Hematopoietic multipotent progenitor cell (in vitro differentiated cells): ENCODE results near the gene RTN4RL1. TPM values are rescaled to one million over a fixed set of nuclear protein-coding genes. Genes with fewer than 3 reads are reported as not detected.

Source experiments
- DNase-seq, 3 donors: peaks; one replicate each; pipeline ENCODE4 v3.0.0-alpha.2; 2011 to 2015; ENCODE audit warnings: low read depth in 2 of 3, low spot score in 2 of 3
- total RNA-seq: library from RNA; depleted of rRNA; stranded (reverse); fragments of >200 nt; gene quantifications from one replicate; pipeline ENCODE4 v1.2.3, GENCODE V29; 2012

RTN4RL1 gene
- total RNA-seq, 1 donor = 1.6 TPM

DNA sequence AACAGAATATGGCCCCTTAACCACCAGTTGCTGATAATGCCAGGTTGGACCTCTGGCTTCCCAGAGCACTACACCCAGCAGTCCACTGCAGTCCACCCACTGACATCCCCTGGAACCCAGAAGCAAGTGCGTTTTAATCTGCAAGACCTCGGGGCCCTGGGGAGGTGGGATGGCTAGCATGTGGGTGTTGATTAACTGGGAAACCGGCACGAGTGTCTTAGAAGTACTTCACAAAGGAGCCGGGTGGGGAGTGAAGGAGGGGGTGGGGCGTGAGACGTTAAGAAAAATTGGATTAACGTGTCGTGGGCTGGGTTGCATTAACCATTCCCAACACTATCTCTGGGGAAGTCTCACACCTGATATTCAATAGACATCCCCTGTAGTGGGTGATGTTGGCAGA, 23.7 kb upstream of the RTN4RL1 start:
- DNase-seq = no peak

DNA sequence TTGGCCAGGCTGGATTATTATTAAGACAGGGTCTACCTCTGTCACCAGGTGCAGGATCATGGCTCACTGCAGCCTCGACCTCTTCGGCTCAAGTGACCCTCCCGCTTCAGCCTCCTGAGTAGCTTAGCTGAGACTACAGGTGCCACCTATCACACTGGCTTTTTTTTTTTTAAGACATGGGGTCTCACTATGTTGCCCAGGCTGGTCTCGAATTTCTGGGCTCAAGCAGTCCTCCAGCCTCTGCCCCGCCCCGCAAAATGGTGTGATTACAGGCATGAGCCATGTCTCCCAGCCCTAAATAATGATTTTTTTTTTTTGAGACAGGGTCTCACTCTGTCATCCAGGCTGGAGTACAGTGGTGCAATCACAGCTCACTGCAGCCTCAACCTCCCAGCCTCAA, 22.5 kb upstream of the RTN4RL1 start:
- DNase-seq = no peak

DNA sequence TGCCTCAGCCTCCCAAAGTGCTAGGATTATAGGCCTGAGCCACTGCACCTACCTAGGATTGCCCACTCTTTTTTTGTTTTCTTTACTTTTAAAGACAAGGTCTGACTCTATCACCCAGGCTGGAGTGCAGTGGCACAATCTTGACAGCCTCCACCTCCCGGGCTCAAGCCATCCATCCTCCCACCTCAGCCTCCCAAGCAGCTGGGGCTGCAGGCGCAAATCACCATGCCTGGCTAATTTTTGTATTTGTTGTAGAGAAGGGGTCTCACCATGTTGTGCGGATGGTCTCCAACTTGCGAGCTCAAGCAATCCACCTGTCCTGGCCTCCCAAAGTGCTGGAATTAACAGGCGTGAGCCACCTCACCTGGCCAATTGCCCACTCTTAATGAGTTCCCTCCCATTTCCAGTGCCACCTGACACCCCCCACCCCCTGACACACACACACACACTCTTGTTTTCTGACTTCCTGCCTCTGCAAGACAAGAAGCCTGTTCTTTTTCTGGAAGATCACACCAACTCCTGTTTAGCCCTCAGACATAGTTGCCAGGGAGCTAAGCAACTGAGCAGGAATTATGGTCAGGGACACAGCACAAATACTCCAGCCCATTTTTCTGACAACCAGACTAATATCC, 19.2 kb upstream of the RTN4RL1 start:
- no peak for DNase-seq

DNA sequence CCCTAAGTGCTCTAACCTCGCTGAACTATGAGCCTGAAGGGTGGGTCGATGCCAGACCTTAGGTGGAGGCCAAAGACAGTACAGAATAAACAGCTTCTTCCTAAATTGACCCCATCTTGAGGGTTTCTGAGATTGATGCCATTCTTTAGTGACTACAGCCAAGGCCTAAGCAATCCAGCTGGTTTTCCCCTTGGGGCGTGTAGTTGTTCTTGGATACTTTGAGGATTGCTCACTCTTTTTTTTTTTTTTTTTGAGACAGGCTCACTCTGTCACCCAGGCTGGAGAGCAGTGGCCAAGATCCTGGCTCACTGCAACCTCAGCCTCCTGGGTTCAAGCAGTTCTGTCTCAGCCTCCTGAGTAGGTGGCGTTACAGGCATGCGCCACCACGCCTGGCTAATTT, 18.7 kb upstream of the RTN4RL1 start:
- no peak for DNase-seq

DNA sequence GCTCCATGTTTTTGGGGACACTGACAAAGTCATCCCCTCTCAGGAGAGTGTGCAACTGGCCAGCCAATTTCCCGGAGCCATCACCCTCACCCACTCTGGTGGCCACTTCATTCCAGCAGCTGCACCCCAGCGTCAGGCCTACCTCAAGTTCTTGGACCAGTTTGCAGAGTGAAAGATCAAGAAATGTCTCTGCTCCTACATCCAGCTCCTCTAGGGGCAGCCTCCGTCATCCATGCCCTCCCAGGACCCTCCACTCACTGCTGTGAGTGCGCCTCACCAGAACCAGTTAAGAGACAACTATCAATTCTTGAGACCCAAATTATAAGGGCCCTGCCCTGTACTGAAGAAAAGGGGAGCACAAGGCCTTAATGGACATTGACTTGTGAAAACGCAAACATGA, 17.8 kb upstream of the RTN4RL1 start:
- no peak for DNase-seq

DNA sequence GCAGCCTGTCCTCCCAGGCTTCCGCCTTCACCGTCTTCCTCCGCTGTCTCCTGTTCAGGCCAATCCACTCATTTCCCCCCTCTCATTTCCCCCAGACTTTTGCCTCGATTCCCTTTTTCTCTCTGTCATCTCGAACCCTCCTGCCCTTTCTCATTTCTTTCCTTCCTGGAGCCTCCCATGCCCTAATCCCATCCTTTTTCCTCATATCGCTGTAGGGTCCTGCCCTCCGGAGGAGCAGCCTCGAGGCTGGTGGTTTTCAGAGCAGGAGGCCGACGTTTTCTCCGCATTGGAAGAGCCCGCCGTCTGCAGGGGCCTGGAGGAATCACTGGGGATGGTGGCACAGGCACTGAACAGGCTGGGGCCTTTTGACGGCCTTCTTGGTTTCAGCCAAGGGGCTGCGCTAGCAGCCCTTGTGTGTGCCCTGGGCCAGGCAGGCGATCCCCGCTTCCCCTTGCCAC, 17.3 kb upstream of the RTN4RL1 start:
- DNase-seq = peak in 1 of 3 donors; percentile 53

DNA sequence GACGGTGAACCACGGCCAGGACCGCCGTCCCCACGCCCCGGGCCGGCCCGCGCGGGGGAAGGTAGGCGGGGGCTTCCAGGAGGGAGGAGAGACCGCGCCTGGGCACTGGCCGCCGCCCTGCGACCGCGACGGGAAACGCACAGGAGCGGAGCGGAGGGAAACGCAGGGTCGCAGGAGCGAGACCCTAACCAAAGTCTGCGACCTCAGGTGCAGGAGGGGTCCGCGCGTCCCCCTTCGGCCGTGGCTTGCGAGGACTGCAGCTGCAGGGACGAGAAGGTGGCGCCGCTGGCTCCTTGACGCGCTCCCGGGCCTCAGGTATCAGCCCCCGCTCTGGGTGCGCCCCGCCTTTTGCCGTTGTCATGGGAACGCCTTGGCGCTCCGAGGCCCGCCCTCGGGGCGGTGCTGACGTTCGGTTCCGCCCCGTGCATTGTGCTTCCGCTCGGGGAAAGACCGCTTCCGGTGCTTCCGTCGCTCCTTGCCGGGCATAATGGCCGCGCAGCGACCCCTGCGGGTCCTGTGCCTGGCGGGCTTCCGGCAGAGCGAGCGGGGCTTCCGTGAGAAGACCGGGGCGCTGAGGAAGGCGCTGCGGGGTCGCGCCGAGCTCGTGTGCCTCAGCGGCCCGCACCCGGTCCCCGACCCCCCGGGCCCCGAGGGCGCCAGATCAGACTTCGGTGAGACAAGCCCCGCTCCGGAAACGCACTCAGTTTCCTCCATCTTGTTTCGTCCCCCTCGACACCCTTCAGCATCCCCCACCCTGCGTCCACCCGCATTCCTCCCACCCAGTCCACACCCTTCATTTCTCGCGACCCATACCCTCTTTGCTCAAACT, 16.6 kb upstream of the RTN4RL1 start, which contains the start of gene OVCA2:
Gene OVCA2 (plus strand): TSS at position 462 of the 829 bp plus-strand sequence. CDS start 26 bp downstream, at position 488.
- DNase-seq = peak; percentile 93 to 97 (median 96)

DNA sequence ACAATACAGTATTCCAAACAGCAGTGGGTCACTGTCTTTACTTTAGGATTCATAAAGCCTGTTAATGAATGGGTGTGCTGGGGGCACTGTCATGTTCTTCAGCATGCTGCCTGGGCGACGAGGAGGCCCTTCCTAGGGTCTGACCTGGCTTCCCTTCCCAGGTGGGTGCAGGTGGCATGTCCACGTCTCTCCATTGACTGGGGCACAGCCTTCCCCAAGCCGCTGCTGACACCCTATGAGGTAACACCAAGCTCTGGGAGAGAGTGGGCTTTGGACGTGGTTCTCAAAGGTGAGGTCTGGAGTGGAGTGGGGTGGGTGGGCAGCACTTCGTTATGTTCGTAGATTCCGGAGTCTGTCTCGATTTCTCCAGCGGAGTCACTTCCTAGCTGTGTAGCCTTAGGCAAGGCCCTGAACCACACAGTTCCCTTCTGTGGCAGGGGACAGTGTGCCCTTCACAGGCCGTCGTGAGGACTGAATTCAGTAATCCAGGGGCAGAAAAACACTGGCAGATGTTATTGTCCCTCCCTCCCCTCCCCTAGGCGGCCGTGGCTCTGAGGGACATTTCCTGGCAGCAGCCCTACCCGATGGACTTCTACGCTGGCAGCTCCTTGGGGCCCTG, 15.9 kb upstream of the RTN4RL1 start:
- no peak for DNase-seq

DNA sequence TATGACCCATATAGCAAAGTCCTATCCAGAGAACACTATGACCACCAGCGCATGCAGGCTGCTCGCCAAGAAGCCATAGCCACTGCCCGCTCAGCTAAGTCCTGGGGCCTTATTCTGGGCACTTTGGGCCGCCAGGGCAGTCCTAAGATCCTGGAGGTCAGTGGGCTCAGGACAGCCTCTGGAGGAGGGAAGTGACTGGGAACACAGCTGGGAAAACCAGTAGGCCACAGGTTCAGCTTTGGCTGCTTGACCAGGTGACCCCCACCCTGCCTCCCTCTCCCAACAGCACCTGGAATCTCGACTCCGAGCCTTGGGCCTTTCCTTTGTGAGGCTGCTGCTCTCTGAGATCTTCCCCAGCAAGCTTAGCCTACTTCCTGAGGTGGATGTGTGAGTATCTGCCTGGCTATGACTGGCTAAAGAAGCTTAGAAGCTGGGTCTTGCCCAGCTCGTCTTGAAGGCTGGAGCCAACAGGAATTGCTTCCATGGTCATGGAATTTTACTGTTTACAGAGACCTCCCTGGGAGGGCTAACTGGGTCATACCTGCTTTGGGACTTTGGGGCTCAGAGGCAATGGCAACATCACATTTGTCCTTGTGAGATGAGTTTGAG, 15.2 kb upstream of the RTN4RL1 start:
- no peak for DNase-seq

DNA sequence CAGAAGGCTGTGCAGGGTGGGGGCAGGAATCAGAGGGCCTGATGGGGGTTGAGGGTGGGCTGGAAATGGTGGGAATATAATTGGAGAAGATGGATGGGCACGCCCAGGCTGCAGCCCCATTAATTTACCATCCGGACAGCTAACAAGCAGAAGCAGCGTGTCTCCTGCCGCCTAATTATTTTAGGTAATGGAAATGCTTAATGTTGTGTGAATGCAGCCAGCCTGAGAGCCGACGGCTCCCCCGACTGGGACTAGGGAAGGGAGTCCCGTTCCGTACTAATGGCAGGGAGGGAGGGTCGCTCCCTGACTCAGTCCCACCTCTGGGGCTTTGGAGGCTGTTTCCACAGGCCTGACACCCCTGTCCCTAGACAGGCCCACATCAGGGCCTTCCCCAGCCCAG, 12.0 kb upstream of the RTN4RL1 start:
- no peak for DNase-seq

DNA sequence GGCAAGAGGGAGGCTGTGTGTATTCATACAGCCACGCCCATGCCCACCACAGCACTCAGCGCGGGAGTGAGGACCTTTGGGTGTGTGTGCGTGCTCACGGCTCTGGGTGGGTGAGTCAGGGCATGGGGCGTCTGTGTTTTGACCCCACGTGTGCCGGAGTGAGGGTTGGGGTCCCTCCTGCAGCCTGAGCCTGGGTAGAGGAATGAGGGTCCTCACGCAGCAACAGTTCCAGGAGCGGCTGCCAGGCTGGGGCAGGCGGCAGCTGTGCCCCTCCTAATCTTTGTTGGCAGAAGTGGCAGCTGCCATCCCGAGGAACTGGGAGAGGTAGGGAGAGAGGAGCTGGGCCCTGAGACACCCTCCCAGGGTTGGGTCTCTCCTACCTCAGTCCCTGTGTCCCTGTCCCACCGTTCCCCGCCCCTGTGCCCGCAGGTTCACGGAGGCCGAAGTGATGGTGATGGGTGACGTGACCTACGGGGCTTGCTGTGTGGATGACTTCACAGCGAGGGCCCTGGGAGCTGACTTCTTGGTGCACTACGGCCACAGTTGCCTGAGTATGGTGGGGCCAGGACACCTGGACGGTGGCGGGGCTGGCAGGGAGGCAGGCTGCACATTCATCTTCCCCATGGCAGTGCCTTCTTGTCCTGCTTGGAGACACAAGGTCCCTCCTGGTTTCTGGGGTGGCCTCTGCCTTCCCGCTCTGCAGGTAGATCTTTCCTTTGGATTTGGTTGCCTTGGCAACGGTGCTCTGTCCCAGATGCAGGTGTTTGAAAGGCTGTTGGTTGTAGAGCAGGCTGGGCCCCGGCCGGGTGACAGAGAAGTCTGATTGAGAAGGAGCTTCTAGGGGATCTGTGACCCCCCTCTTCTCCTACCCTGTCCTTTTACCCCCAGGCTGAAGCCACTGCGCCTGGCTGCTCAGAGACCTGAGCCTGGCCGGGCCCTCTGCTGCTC, 10.7 kb upstream of the RTN4RL1 start:
- no peak for DNase-seq

DNA sequence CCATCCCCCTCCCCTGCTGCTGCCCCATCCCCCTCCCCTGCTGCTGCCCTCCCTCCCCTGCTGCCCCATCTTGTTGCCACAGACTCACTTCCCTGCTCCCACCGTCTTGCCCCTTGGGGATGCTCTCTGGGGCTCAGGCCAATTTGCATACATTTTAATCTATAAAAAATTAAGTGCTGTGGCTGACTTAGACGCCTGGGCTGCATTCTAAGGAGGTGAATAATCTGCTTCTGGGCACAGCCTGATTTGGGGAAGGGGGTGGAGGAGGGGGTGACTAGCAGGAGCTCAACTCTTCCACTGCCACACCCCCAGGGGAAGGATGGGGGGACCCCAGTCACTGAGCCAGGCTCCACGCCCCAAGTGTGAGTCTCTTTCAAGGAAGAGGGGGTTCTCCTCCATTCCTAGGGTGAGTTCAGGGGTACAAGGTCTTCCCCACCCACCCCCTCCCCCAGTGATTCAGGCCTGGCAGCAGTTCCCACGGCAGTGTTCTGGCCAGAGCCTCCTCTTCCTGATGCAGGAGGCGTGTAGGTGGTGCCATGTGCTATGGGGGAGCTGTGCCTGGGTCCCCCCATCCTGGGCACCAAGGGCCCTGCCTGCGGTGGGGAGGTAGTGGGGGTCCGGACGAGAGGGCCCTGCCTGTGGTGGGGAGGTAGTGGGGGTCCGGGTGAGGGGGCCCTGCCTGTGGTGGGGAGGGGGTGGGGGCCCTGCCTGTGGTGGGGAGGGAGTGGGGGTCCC, 9.8 kb upstream of the RTN4RL1 start:
- no peak for DNase-seq

DNA sequence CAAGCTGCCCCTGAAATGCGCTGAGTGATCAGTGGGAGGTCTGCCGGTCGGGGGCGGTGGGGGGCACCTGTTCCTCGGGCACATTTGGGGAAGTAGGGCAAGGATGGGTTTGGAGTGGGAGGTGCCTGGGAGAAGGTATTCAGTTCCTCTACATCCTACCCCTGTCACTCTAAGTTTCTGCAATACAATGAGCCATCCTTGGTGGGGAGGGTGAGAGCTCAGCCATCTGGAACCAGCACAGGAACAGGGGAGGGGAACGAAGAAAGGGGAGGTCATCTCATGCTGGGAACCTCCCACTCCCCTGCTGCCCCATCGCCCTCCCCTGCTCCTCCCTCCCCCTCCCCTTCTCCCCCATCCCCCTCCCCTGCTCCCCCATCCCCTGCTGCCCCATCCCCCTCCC, 9.0 kb upstream of the RTN4RL1 start:
- no peak for DNase-seq

DNA sequence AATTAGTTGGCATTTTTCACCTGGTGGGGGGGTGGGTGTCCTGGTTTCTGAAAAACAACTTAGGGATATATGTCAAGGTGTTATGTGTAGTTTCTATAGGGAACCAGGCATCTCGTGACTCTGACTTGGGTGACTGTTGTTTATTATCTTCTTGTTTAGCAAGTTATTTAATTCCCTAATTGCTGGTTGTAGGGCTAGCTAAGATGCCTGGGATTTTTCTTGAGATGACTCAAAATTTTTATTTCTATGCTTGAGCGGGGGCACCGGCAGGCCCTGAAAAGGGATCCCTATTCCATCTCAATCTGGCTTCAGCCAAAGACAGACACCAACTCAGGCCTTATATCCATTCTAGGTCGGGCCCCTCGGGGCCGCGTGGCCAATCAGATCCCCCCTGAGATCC, 8.0 kb upstream of the RTN4RL1 start:
- DNase-seq = no peak

DNA sequence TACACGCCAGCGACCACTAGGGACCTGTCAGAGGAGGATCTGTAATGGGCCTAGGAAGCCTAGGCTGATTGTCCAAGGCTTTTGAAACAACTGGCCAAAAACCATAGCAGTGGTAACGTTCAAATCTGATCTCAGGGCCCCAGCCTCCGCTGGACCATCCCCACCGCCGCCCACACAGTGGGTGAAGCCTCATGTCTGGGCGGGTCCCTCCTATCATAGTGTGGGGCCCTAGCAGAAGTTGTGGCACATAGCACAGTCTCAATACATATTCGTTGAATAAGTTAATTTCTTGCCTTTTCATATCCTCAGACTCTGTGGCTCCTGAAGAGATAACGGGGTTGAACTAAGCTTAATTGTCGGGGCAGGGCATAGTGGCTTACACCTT, 5.6 kb upstream of the RTN4RL1 start:
- no peak for DNase-seq

DNA sequence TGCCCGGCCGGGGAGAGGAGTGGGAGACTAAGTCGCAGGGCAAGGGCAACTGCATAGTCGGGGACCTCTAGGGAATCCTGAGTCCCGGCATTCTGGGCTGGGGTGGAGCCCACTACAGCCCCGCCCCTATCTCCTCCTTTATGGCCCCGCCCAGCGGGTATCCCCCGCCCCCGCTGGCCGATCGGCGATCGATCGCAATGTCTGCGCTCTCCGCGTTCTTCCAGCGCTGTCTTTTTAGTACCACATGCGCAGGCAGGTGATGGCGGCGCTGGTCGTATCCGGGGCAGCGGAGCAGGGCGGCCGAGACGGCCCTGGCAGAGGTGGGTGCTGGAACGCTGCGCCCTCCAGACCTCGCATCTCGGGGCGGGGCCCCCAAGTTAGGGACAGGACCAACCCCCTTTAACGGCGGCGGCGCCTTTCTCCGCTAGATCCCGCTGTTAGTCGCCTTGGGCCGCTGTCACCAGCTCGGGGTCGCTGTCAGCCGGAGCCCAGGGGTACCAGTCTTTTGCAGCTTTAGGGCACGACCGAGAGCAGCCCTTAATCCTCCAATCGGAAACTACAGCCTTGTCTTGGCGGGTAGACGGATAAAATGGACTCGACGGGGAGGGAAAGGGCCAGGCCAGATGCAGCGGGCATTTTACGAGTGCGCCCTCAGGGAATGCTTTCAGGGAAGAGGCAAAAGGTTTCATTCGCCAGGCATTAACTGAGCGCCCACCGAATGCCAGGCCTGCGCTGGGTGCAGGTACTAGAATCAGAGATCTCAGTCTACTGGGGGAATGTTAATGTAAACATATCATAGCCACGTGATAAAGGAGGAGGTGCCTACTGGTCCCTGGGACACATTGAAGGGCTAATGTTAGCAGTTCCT, 5.0 kb upstream of the RTN4RL1 start, which contains the start of gene DPH1:
Gene DPH1 (plus strand): TSS at position 243 of the 868 bp plus-strand sequence. CDS start 17 bp downstream, at position 260.
- DNase-seq = peak; percentile 62 to 88 (median 86)

DNA sequence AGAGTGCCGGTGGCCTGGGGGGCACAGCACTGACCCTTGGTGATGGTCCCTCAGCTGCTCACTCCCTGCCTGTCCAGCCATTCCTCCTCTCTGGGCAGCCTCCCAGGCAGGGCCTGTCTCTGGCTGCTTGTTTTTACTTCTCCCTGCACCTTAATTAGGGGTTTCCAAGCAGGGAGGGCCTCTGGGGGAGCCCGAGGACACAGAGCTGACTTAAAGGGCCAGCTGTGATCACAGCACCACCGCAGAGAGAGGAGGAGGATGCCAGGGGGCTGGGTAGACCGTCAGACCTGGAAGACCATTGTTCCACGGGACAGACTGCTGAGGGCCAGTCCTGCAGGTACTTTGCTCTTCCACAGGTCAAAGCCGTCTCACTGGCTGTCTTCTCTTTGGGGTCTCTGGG, 3.6 kb upstream of the RTN4RL1 start:
- DNase-seq = peak in 1 of 3 donors; percentile 40

DNA sequence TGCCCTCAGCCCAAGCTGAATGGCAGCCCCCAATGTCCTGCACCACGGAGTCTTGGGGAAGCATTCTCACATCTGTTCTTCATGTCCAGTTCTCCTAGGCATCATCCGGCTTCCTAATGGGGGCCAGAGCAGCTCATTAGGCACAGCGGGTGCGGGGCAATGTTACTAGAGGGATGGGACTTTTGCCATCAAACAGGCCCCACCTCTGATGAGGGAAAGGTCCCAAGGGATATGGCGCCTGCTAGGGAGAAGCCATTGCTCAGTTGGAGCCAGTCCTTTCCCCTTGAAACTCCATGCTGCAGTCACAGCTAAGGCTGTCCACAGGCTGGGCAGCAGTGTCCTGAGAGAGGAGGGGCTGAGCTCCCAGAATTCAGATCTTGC, 3.1 kb upstream of the RTN4RL1 start:
- DNase-seq = no peak
